Loucy (cell line): Measurements from ENCODE around the gene DCHS2.

Experiments used
- H2AFZ ChIP-seq: fragments of 200-600 bp; sonication (generic); 2 replicates; pipeline ENCODE4 v1.6.0; 2016; ENCODE audit warnings: antibody characterized with exemption, mild to moderate bottlenecking, low read length, moderate library complexity
- H3F3A ChIP-seq: fragments of 200-600 bp; 2 replicates; pipeline ENCODE4 v1.6.0; 2016; ENCODE audit warnings: antibody characterized with exemption, low read depth, mild to moderate bottlenecking
- H3K27me3 ChIP-seq: fragments of 200-600 bp; sonication (generic); 2 replicates; pipeline ENCODE4 v1.6.1; 2014; ENCODE audit warnings: low read length, mild to moderate bottlenecking; ENCODE audit not compliant: insufficient read depth, poor library complexity, severe bottlenecking
- H3K36me3 ChIP-seq: fragments of 200-600 bp; sonication (generic); 2 replicates; pipeline ENCODE4 v1.6.1; 2016; ENCODE audit warnings: low read length; ENCODE audit not compliant: insufficient read depth
- H3K4me1 ChIP-seq: fragments of 200-600 bp; sonication (generic); 2 replicates; pipeline ENCODE4 v1.5.1; 2014; ENCODE audit warnings: low read length, mild to moderate bottlenecking; ENCODE audit not compliant: insufficient read depth, poor library complexity, severe bottlenecking
- H3K4me2 ChIP-seq: fragments of 200-600 bp; sonication (generic); 2 replicates; pipeline ENCODE4 v1.6.0; 2014; ENCODE audit warnings: antibody characterized with exemption, low read length, low read depth, mild to moderate bottlenecking; ENCODE audit not compliant: poor library complexity, severe bottlenecking
- H3K4me3 ChIP-seq: fragments of 200-600 bp; sonication (generic); 2 replicates; pipeline ENCODE4 v1.5.1; 2014; ENCODE audit warnings: low read length, mild to moderate bottlenecking, mixed read lengths; ENCODE audit not compliant: poor library complexity, severe bottlenecking
- H3K79me2 ChIP-seq: fragments of 200-600 bp; sonication (generic); 2 replicates; pipeline ENCODE4 v1.6.1; 2014; ENCODE audit warnings: low read length; ENCODE audit not compliant: insufficient read depth
- H3K9ac ChIP-seq: fragments of 200-600 bp; sonication (generic); 2 replicates; pipeline ENCODE4 v1.6.0; 2014; ENCODE audit warnings: mild to moderate bottlenecking, low read depth, low read length, moderate library complexity; ENCODE audit not compliant: poor library complexity, severe bottlenecking
- H3K9me2 ChIP-seq: fragments of 200-600 bp; sonication (generic); replicated peaks from 2 replicates; pipeline ENCODE4 v1.6.1; 2016; ENCODE audit warnings: low read depth, low read length, mixed read lengths
- H3K9me3 ChIP-seq: fragments of 200-600 bp; sonication (generic); 2 replicates; pipeline ENCODE4 v1.6.1; 2014; ENCODE audit warnings: mild to moderate bottlenecking, antibody characterized with exemption, low read length, low read depth; ENCODE audit not compliant: insufficient read depth
- H4K20me1 ChIP-seq: fragments of 200-600 bp; sonication (generic); 2 replicates; pipeline ENCODE4 v1.6.0; 2014; ENCODE audit warnings: antibody characterized with exemption, low read length, mild to moderate bottlenecking; ENCODE audit not compliant: insufficient read depth, poor library complexity, severe bottlenecking
- EZH2phosphoT487 ChIP-seq: fragments of 200-600 bp; IDR thresholded peaks from 2 replicates; pipeline ENCODE4 v1.6.1; 2018; ENCODE audit warnings: antibody characterized with exemption, mild to moderate bottlenecking, moderate library complexity, borderline replicate concordance
- TF ChIP-seq, protein P1 (sequence below): fragments of 200-600 bp; sonication (generic); conservative IDR thresholded peaks from 2 replicates; pipeline ENCODE4 v1.5.1; 2014; ENCODE audit warnings: mild to moderate bottlenecking, antibody characterized with exemption, low read length

The DCHS2 gene

DNA sequence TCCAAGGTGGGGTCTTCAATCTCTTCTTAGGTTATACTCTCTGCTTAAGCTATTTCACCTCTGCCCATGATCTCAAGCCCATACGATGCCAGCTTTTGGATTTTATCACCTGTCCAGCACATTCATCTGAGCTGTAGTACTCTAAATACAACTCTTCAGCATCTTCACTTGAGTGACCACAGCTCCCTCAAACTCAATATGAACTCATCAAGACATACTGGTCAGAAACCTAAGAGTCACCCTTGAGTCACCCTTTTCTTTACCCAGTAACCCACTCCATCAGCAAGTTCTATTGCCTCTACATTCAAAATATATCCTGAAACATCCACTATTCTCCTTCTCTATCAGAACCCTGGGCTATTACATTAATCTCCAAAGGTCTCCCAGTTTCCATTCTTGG is 69.4 kb downstream of the DCHS2 start:
- H3K27me3 ChIP-seq = no peaks in the 10 kb centered on the region
- no peaks in the 10 kb centered on the region for H3K9me3 ChIP-seq
- no peak for TF ChIP-seq EZH2phosphoT487
- TF ChIP-seq, protein P1, sequence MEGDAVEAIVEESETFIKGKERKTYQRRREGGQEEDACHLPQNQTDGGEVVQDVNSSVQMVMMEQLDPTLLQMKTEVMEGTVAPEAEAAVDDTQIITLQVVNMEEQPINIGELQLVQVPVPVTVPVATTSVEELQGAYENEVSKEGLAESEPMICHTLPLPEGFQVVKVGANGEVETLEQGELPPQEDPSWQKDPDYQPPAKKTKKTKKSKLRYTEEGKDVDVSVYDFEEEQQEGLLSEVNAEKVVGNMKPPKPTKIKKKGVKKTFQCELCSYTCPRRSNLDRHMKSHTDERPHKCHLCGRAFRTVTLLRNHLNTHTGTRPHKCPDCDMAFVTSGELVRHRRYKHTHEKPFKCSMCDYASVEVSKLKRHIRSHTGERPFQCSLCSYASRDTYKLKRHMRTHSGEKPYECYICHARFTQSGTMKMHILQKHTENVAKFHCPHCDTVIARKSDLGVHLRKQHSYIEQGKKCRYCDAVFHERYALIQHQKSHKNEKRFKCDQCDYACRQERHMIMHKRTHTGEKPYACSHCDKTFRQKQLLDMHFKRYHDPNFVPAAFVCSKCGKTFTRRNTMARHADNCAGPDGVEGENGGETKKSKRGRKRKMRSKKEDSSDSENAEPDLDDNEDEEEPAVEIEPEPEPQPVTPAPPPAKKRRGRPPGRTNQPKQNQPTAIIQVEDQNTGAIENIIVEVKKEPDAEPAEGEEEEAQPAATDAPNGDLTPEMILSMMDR = no peak
- no peaks in the 10 kb centered on the region for H4K20me1 ChIP-seq
- no peak overlapping the region for H3K4me2 ChIP-seq
- no peaks in the 10 kb centered on the region for H3K36me3 ChIP-seq
- no peaks in the 10 kb centered on the region for H3F3A ChIP-seq
- H2AFZ ChIP-seq = no peak overlapping the region
- no peak overlapping the region for H3K9ac ChIP-seq
- no peaks in the 10 kb centered on the region for H3K4me1 ChIP-seq
- H3K79me2 ChIP-seq = no peaks in the 10 kb centered on the region
- no peak overlapping the region for H3K4me3 ChIP-seq
- no peaks in the 10 kb centered on the region for H3K9me2 ChIP-seq

DNA sequence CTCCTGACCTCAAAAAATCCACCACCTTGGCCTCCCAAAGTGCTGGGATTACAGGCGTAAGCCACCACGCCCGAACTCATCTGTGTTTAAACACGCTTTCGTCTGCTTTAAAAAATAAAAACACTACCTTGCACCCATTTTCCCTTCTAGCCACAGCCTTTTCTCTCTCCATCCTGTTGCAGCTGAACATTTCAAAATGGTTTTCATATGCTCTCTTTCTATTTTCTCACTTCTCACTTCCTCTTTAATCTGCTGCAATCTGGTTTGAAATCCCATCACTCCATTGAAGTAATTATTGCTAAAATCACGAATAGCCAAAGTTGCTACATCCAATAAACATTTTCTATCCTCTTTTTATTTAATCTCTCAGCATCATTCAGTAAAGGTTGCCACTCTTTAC is 70.0 kb downstream of the DCHS2 start:
- no peaks in the 10 kb centered on the region for H3K9me2 ChIP-seq
- H3K36me3 ChIP-seq = no peaks in the 10 kb centered on the region
- no peaks in the 10 kb centered on the region for H4K20me1 ChIP-seq
- no peaks in the 10 kb centered on the region for H3F3A ChIP-seq
- H3K27me3 ChIP-seq = no peaks in the 10 kb centered on the region
- H3K9me3 ChIP-seq = no peaks in the 10 kb centered on the region
- H3K79me2 ChIP-seq = no peaks in the 10 kb centered on the region
- H3K4me1 ChIP-seq = peaks cover 4% of the 10 kb centered on the region
- H2AFZ ChIP-seq = no peak overlapping the region
- no peak overlapping the region for H3K4me3 ChIP-seq
- TF ChIP-seq EZH2phosphoT487 = no peak
- TF ChIP-seq, protein P1 = no peak
- no peak overlapping the region for H3K4me2 ChIP-seq
- no peak overlapping the region for H3K9ac ChIP-seq

GRCh38 chr4:154417373-154417673 is 74.3 kb downstream of the DCHS2 start:
- H3K4me3 ChIP-seq = peak overlapping the region; percentile 72
- H3K4me1 ChIP-seq = peaks cover 9% of the 10 kb centered on the region
- no peak overlapping the region for H3K9ac ChIP-seq
- no peaks in the 10 kb centered on the region for H3F3A ChIP-seq
- H3K36me3 ChIP-seq = no peaks in the 10 kb centered on the region
- H3K9me2 ChIP-seq = no peaks in the 10 kb centered on the region
- H3K9me3 ChIP-seq = no peaks in the 10 kb centered on the region
- H3K27me3 ChIP-seq = no peaks in the 10 kb centered on the region
- TF ChIP-seq, protein P1 = no peak
- no peak for TF ChIP-seq EZH2phosphoT487
- no peaks in the 10 kb centered on the region for H3K79me2 ChIP-seq
- peak overlapping the region; percentile 86 for H2AFZ ChIP-seq
- no peaks in the 10 kb centered on the region for H4K20me1 ChIP-seq
- H3K4me2 ChIP-seq = peak overlapping the region; percentile 81
